Activated T-cell treated with anti-CD3 and anti-CD28 coated beads, Interleukin-2, amount 50 U/mL, for 72 hours (primary cell): Measurements from ENCODE around the gene CPNE5. TPM values are rescaled to one million over a fixed set of nuclear protein-coding genes. Genes with fewer than 3 reads are reported as not detected.
A peak's percentile ranks its signal among the peaks of the same experiment; 100 is the strongest.

Experiments used
- ATAC-seq, 2 donors: fragments of 150-1000 bp; cut with Tn5 transposase; replicated peaks in 1 of 2; 2 replicates each; pipeline ENCODE4 v1.10.0; 2021; ENCODE audit warnings: moderate library complexity in 2 of 2, mild to moderate bottlenecking in 1 of 2
- DNase-seq, 2 donors: peaks; one replicate each; pipeline ENCODE4 v3.0.0; 2021 to 2022; ENCODE audit warnings: mixed read lengths in 1 of 2
- H3K27ac Mint-ChIP-seq: one replicate; pipeline ENCODE4 v1.8.0; 2022; ENCODE audit warnings: mild to moderate bottlenecking, moderate library complexity, mixed read lengths
- H3K27me3 Mint-ChIP-seq: one replicate; pipeline ENCODE4 v1.8.0; 2022; ENCODE audit warnings: low read depth, mixed read lengths
- H3K36me3 Mint-ChIP-seq, 2 donors: one replicate each; pipeline ENCODE4 v1.8.0; 2022; ENCODE audit warnings: mixed read lengths in 2 of 2, mild to moderate bottlenecking in 1 of 2; ENCODE audit not compliant: insufficient read depth in 2 of 2
- H3K4me1 Mint-ChIP-seq: one replicate; pipeline ENCODE4 v1.8.0; 2022; ENCODE audit warnings: low read depth, mixed read lengths
- H3K4me3 Mint-ChIP-seq, 2 donors: one replicate each; pipeline ENCODE4 v1.8.0; 2022; ENCODE audit warnings: mild to moderate bottlenecking in 2 of 2, mixed read lengths in 2 of 2, moderate library complexity in 2 of 2
- H3K9me3 Mint-ChIP-seq, 2 donors: one replicate each; pipeline ENCODE4 v1.8.0; 2022; ENCODE audit warnings: mixed read lengths in 2 of 2
- total RNA-seq, 2 donors: library from RNA; stranded (reverse); gene quantifications; one replicate each; pipeline ENCODE4 v1.2.3, GENCODE V29; 2022

CPNE5 gene
- 1 to 10 TPM in 1 of 2 donors, under 1 TPM in 1; 0.48 to 2.6 TPM for total RNA-seq

- no peak within 1 kb of the TSS for H3K27ac Mint-ChIP-seq
- H3K4me1 Mint-ChIP-seq = peaks cover 16% of the 10 kb centered on the region
- no peaks in the 10 kb centered on the region for H3K9me3 Mint-ChIP-seq
- peak within 1 kb of the TSS; percentile 76 to 80 for H3K4me3 Mint-ChIP-seq
- ATAC-seq = peak; percentile 31 to 44
- peak in 1 of 2 donors; percentile 24 for DNase-seq
- H3K27me3 Mint-ChIP-seq = peaks cover 50% of the 10 kb centered on the region
- H3K36me3 Mint-ChIP-seq = no peaks in the 10 kb centered on the region
These were observed at the start of gene CPNE5 for GRCh38 chr6:36838896-36839748. Gene CPNE5 (minus strand): TSS chr6:36839444. CDS start chr6:36839377, 67 bp downstream.

GRCh38 chr6:36888115-36888643 is 48.9 kb upstream of the CPNE5 start:
- H3K27me3 Mint-ChIP-seq = no peaks in the 10 kb centered on the region
- DNase-seq (no peak), ATAC-seq (no peak)
- H3K4me3 Mint-ChIP-seq = no peak overlapping the region
- H3K36me3 Mint-ChIP-seq = no peaks in the 10 kb centered on the region
- no peaks in the 10 kb centered on the region for H3K9me3 Mint-ChIP-seq
- peaks cover 39% of the 10 kb centered on the region for H3K4me1 Mint-ChIP-seq
- no peak overlapping the region for H3K27ac Mint-ChIP-seq

- H3K4me1 Mint-ChIP-seq = peaks cover 39% of the 10 kb centered on the region
- DNase-seq (no peak), ATAC-seq (no peak)
- H3K36me3 Mint-ChIP-seq = no peaks in the 10 kb centered on the region
- H3K9me3 Mint-ChIP-seq = no peaks in the 10 kb centered on the region
- peak overlapping the region; percentile 97 for H3K27ac Mint-ChIP-seq
- H3K4me3 Mint-ChIP-seq = peak overlapping the region; percentile 90 to 97
- no peaks in the 10 kb centered on the region for H3K27me3 Mint-ChIP-seq
These were observed 47.8 kb upstream of the CPNE5 start for GRCh38 chr6:36886950-36887618.

- peaks cover 39% of the 10 kb centered on the region for H3K4me1 Mint-ChIP-seq
- ATAC-seq (peak; percentile 100), DNase-seq (peak; percentile 97)
- peak within 1 kb of the TSS; percentile 90 to 97 for H3K4me3 Mint-ChIP-seq
- no peaks in the 10 kb centered on the region for H3K36me3 Mint-ChIP-seq
- H3K9me3 Mint-ChIP-seq = no peaks in the 10 kb centered on the region
- peak within 1 kb of the TSS; percentile 97 for H3K27ac Mint-ChIP-seq
- no peaks in the 10 kb centered on the region for H3K27me3 Mint-ChIP-seq
These were observed 46.5 kb upstream of the CPNE5 start, which contains the start of gene C6orf89 for GRCh38 chr6:36885461-36886401. Gene C6orf89 (plus strand): TSS chr6:36885952. CDS start chr6:36899445, 13,493 bp downstream.

- DNase-seq = no peak
- Mint-ChIP-seq H3K27ac (peak overlapping the region; percentile 97), H3K27me3 (peaks cover 1% of the 10 kb centered on the region), H3K4me1 (peaks cover 34% of the 10 kb centered on the region), H3K9me3 (no peaks in the 10 kb centered on the region), H3K4me3 (no peak overlapping the region), H3K36me3 (no peaks in the 10 kb centered on the region)
- ATAC-seq = no peak
These were observed 45.4 kb upstream of the CPNE5 start for GRCh38 chr6:36884610-36885009.

- H3K36me3 Mint-ChIP-seq = peaks cover 4 to 12% of the 10 kb centered on the region in 2 donors
- no peaks in the 10 kb centered on the region for H3K9me3 Mint-ChIP-seq
These were observed 36.0 kb upstream of the CPNE5 start for GRCh38 chr6:36875250-36875633.

GRCh38 chr6:36874443-36875249 is 35.4 kb upstream of the CPNE5 start, which contains the start of gene PPIL1:
Gene PPIL1 (minus strand): TSS chr6:36874803. CDS start chr6:36874772, 31 bp downstream.
- Mint-ChIP-seq H3K4me1 (peaks cover 46% of the 10 kb centered on the region), H3K36me3 (peaks cover 4 to 16% of the 10 kb centered on the region in 2 donors), H3K9me3 (no peaks in the 10 kb centered on the region), H3K27ac (peak within 1 kb of the TSS; percentile 100), H3K4me3 (peak within 1 kb of the TSS; percentile 87 to 97), H3K27me3 (peaks cover 15% of the 10 kb centered on the region)
- ATAC-seq (peak; percentile 68 to 74), DNase-seq (peak; percentile 81 to 82)

More at GRCh38 chr6:36875250-36875633, 36.0 kb upstream of the CPNE5 start:
- DNase-seq = no peak
- H3K27me3 Mint-ChIP-seq = peaks cover 16% of the 10 kb centered on the region
- H3K27ac Mint-ChIP-seq = peak overlapping the region; percentile 100
- no peak for ATAC-seq
- H3K4me1 Mint-ChIP-seq = peaks cover 40% of the 10 kb centered on the region
- peak overlapping the region; percentile 87 to 97 for H3K4me3 Mint-ChIP-seq

GRCh38 chr6:36873612-36874442 is 34.6 kb upstream of the CPNE5 start:
- Mint-ChIP-seq H3K27ac (peak overlapping the region; percentile 98), H3K4me1 (peaks cover 50% of the 10 kb centered on the region), H3K4me3 (peak overlapping the region; percentile 87 to 97), H3K36me3 (peaks cover 4 to 21% of the 10 kb centered on the region in 2 donors), H3K9me3 (no peaks in the 10 kb centered on the region), H3K27me3 (peaks cover 8% of the 10 kb centered on the region)
- DNase-seq (peak in 1 of 2 donors; percentile 28), ATAC-seq (peak in 1 of 2 donors; percentile 0)

GRCh38 chr6:36873115-36873514 is 33.9 kb upstream of the CPNE5 start:
- Mint-ChIP-seq H3K36me3 (peaks cover 5 to 23% of the 10 kb centered on the region in 2 donors), H3K27ac (peak overlapping the region; percentile 98), H3K4me1 (peaks cover 54% of the 10 kb centered on the region), H3K27me3 (peaks cover 8% of the 10 kb centered on the region), H3K4me3 (peak overlapping the region; percentile 87 to 97), H3K9me3 (no peaks in the 10 kb centered on the region)
- ATAC-seq = no peak
- no peak for DNase-seq

GRCh38 chr6:36871686-36872085 is 32.4 kb upstream of the CPNE5 start:
- H3K9me3 Mint-ChIP-seq = no peaks in the 10 kb centered on the region
- peaks cover 9 to 35% of the 10 kb centered on the region in 2 donors for H3K36me3 Mint-ChIP-seq
- H3K27me3 Mint-ChIP-seq = peaks cover 3% of the 10 kb centered on the region
- peaks cover 67% of the 10 kb centered on the region for H3K4me1 Mint-ChIP-seq
- no peak overlapping the region for H3K27ac Mint-ChIP-seq
- H3K4me3 Mint-ChIP-seq = peak overlapping the region in 1 of 2 donors; percentile 62
- no peak for DNase-seq
- no peak for ATAC-seq
